Right atrium auricular region (tissue), 2 donors: Measurements from ENCODE around the gene OTULINL. TPM values are rescaled to one million over a fixed set of nuclear protein-coding genes. Genes with fewer than 3 reads are reported as not detected.

ENCODE experiments used
- DNase-seq: peaks from one replicate; pipeline ENCODE4 v3.0.0-alpha.2; 2019; ENCODE audit warnings: low spot score
- H3K27ac ChIP-seq, 2 donors: fragments of 200-600 bp; sonication (generic); 1 replicate in 1 of 2; 2 replicates in 1 of 2; pipeline ENCODE4 v1.5.1; 2016 to 2019
- H3K27me3 ChIP-seq, 2 donors: fragments of 200-600 bp; sonication (generic); one replicate each; pipeline versions ENCODE4 v1.5.1 to v1.6.0; 2017 to 2019
- H3K36me3 ChIP-seq: fragments of 200-600 bp; sonication (generic); one replicate; pipeline ENCODE4 v1.5.1; 2016
- H3K4me1 ChIP-seq, 2 donors: fragments of 200-600 bp; sonication (generic); one replicate each; pipeline versions ENCODE4 v1.5.1 to v1.6.0; 2017 to 2019
- H3K4me3 ChIP-seq, 2 donors: fragments of 200-600 bp; sonication (generic); 1 replicate in 1 of 2; 2 replicates in 1 of 2; pipeline ENCODE4 v1.5.1; 2017 to 2019; ENCODE audit warnings: mild to moderate bottlenecking in 1 of 2, moderate library complexity in 1 of 2
- H3K9me3 ChIP-seq, 2 donors: fragments of 200-600 bp; sonication (generic); one replicate each; pipeline ENCODE4 v1.5.1; 2019
- total RNA-seq, 2 donors: library from RNA; depleted of rRNA; stranded (reverse); fragments of >200 nt; gene quantifications; one replicate each; pipeline ENCODE4 v1.1.0, GENCODE V29; 2016
- TF ChIP-seq, protein P1 (sequence below), 2 donors: fragments of 200-600 bp; sonication (generic); IDR thresholded peaks; one replicate each; pipeline ENCODE4 v1.5.1; 2019; ENCODE audit warnings: antibody characterized with exemption in 2 of 2

Gene OTULINL
- total RNA-seq, 2 donors from 2014 or later: 1.6 to 2.1 TPM

DNA sequence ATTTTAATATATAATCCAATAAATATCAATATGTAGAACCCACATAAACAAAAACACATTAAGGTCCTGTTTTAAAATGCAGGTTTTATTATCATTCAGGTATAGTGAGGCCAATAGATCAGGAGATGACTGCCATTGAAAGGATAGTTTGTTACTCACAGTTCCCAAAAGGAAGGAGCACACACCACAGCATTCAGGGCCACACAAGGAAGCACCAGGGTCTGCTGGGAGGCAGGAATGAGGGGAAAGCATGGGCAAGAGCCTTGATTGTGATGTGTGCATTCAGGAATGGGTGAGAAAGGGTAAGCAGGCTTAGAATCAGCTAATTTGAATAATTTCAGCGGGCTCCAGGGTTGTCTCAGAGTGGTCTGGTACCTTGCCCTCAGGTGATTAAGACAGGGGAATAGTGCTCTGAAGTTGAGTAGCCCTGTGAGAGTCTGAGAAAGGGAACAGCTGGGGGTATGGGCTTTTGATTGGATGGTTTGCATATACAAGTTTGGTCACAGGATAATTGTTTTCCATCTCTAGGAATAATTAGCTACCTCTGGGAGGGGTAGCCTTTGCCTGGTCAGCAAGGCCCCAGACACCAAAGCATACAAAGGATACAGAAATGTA lies 63.1 kb downstream of the OTULINL start:
- TF ChIP-seq, protein P1, sequence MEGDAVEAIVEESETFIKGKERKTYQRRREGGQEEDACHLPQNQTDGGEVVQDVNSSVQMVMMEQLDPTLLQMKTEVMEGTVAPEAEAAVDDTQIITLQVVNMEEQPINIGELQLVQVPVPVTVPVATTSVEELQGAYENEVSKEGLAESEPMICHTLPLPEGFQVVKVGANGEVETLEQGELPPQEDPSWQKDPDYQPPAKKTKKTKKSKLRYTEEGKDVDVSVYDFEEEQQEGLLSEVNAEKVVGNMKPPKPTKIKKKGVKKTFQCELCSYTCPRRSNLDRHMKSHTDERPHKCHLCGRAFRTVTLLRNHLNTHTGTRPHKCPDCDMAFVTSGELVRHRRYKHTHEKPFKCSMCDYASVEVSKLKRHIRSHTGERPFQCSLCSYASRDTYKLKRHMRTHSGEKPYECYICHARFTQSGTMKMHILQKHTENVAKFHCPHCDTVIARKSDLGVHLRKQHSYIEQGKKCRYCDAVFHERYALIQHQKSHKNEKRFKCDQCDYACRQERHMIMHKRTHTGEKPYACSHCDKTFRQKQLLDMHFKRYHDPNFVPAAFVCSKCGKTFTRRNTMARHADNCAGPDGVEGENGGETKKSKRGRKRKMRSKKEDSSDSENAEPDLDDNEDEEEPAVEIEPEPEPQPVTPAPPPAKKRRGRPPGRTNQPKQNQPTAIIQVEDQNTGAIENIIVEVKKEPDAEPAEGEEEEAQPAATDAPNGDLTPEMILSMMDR (IDR thresholded peaks at IDR 0.05): no peak
- DNase-seq: no peak

DNA sequence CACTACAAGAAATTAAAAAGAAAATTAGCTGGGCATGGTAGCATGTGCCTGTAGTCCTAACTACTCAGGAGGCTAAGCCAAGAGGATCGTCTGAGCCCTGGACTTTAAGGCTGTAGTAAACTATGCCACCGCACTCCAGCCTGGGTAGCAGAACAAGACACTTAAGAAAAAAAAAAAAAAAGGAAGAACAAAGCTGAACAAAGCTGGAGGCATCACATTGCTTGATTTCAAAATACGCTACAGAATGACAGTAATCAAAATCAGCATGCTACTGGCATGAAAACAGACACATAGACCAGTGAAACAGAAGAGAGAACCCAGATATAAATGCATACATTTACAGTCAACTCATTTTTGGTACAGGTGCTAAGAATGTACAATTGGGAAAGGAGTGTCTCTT lies 68.5 kb downstream of the OTULINL start:
- DNase-seq: no peak
- Histone ChIP-seq H3K9me3 (no peaks in the 10 kb centered on the region), H3K27me3 (no peaks in the 10 kb centered on the region), H3K36me3 (no peaks in the 10 kb centered on the region), H3K4me1 (no peaks in the 10 kb centered on the region), H3K27ac (no peak overlapping the region), H3K4me3 (no peak overlapping the region)
- TF ChIP-seq, protein P1 (IDR thresholded peaks at IDR 0.05): no peak

More for the DNA sequence above, 63.1 kb downstream of the OTULINL start:
- Histone ChIP-seq H3K27ac (no peak overlapping the region), H3K36me3 (no peaks in the 10 kb centered on the region), H3K4me3 (no peak overlapping the region), H3K27me3 (no peaks in the 10 kb centered on the region), H3K4me1 (no peaks in the 10 kb centered on the region), H3K9me3 (no peaks in the 10 kb centered on the region)

DNA sequence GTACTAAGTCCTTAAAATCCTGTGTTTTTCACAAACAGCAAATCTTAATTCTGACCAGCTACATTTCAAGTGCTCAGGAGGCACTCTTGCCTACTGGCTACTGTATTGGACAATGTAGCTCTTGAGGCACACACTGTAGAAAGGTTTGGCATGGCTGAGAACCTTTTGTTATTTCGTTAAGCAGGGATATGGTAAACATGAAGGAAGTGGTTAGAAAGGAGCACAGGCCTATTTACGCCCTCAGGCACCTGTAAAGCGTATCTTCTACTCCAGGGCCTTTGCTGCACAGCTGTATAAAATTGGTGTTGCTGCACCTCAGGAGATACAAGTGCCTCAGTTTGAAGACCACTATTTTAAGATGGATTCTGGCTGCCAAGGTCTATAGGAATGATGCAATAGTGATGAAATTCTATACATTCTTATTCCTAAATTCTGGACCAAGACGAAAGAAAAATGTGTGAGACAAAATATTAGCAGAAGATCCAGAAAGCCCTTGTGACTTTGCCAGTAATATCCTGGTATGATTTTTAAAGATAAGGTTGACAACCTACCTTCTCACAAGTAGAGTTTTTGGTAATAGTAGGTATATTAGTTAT lies 73.7 kb downstream of the OTULINL start:
- Histone ChIP-seq H3K27ac (no peak overlapping the region), H3K4me1 (no peaks in the 10 kb centered on the region), H3K27me3 (no peaks in the 10 kb centered on the region), H3K36me3 (no peaks in the 10 kb centered on the region), H3K9me3 (no peaks in the 10 kb centered on the region), H3K4me3 (no peak overlapping the region)
- no peak for DNase-seq
- TF ChIP-seq, protein P1 (IDR thresholded peaks at IDR 0.05): no peak

DNA sequence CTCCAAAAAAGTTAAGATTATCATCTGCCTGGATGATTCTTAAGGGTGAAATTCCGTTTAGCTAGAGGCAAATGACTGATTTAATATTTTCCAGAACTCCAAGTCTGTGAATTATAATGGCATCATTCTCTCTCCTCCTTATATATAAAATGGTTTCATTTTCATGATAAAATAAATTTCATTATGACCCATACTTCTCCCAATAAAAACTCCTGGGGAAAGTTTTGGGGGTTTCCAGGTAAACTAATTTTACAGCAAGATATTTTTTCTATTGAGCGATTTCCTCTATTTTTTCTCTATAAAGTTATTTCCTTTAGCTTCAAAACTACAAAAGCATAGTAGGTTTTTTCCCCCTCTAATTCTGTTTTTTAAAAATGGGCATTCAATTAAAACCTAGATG lies 75.3 kb downstream of the OTULINL start:
- Histone ChIP-seq H3K9me3 (no peaks in the 10 kb centered on the region), H3K36me3 (no peaks in the 10 kb centered on the region), H3K27me3 (no peaks in the 10 kb centered on the region), H3K4me1 (no peaks in the 10 kb centered on the region), H3K27ac (no peak overlapping the region), H3K4me3 (no peak overlapping the region)
- no peak for DNase-seq
- TF ChIP-seq, protein P1 (IDR thresholded peaks at IDR 0.05): no peak

DNA sequence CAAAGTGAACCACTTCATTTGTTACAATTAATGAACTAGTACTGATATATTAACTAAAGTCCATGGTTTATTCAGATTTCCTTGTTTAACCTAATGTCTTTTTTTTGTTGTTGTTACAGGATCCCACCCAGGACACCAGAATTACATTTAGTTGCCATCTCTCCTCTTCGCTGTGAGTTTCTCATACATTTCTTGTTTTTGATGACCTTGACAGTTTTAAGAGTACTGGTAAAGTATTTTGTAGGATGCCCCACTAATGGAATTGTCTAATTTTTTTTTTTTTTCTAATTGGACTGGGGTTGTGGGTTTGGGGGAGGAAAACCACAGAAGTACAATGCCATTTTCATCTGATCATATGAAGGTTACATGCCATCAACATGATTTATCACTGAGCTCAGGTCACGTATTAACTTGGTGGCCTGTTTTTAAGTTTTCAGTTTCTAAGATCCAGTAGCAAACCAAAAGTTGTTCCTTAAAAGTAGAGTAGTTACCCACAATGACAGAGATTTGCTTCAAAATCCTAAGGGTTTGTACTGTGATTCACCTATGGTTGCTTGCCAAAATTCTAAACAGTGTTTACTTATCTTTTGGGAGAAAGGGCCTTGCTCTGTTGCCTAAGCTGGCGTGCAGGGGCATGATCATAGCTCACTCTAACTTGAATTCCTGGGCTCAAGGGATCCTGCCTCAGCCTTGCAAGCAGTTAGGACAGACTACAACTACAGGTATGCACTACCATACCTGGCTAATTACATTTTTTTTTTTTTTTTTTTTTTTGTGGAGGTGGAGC lies 78.4 kb downstream of the OTULINL start:
- Histone ChIP-seq H3K27me3 (no peaks in the 10 kb centered on the region), H3K9me3 (no peaks in the 10 kb centered on the region), H3K36me3 (no peaks in the 10 kb centered on the region), H3K27ac (no peak overlapping the region), H3K4me1 (peaks cover 0 to 10% of the 10 kb centered on the region in 2 donors), H3K4me3 (no peak overlapping the region)
- TF ChIP-seq, protein P1 (IDR thresholded peaks at IDR 0.05): no peak
- DNase-seq: no peak
